GM13977 (cell line): ENCODE results near the gene TAOK2.
"Not testable (repeated sequence)": the region's sequence is repeated elsewhere in the genome, so short reads cannot be mapped to it uniquely, and the experiment has no call there.

Experiments used
- DNase-seq: peaks from one replicate; pipeline ENCODE4 v3.0.0; 2012; ENCODE audit warnings: low spot score
- CTCF ChIP-seq: IDR thresholded peaks from 2 replicates; pipeline ENCODE4 v1.5.1; 2012; ENCODE audit warnings: mild to moderate bottlenecking, control low read depth; ENCODE audit not compliant: insufficient read depth; ENCODE audit errors: extremely low read depth, missing control alignments
- in situ Hi-C: fragments of 300-500 bp; cut with MboI; formaldehyde crosslinking; loops from one replicate; pipeline ENCODE4 v1.12.0; 2022; ENCODE audit warnings: low sequenced_read_pairs, low pct_unique_long_range_greater_than_20kb, mixed read lengths, inconsistent platforms; ENCODE audit not compliant: unreplicated experiment

The TAOK2 gene

GRCh38 chr16:29959293-29959692 lies 14.4 kb upstream of the TAOK2 start:
- DNase-seq: no peak
- in situ Hi-C loops: no loop called here
- no peak for TF ChIP-seq CTCF

GRCh38 chr16:29959821-29960220 lies 13.8 kb upstream of the TAOK2 start:
- DNase-seq, in situ Hi-C loops: not testable (repeated sequence)

- no peak for TF ChIP-seq CTCF
- no peak for DNase-seq
- in situ Hi-C loops: no loop called here
These were observed 12.6 kb upstream of the TAOK2 start for GRCh38 chr16:29961127-29961478.

- in situ Hi-C loops: no loop called here
- peak; percentile 99 for DNase-seq
- peak; percentile 5 for TF ChIP-seq CTCF
These were observed 12.0 kb upstream of the TAOK2 start, which contains the start of gene TMEM219 for GRCh38 chr16:29961479-29962343. Gene TMEM219, plus strand, starts transcription at chr16:29962079. Its CDS starts 1,065 bp downstream, at chr16:29963144.

- TF ChIP-seq CTCF: no peak
- no peak for DNase-seq
- in situ Hi-C loops: no loop called here
These were observed 11.2 kb upstream of the TAOK2 start for GRCh38 chr16:29962344-29962994.

- DNase-seq: no peak
- no peak for TF ChIP-seq CTCF
- in situ Hi-C loops: no loop called here
These were observed 10.5 kb upstream of the TAOK2 start for GRCh38 chr16:29963021-29963743.
